GM15510 (cell line): ENCODE measurements around the gene KRAS.

Experiments
- POLR2A ChIP-seq: IDR thresholded peaks from 3 replicates; pipeline ENCODE4 v1.6.1; 2011; ENCODE audit warnings: borderline replicate concordance; ENCODE audit not compliant: insufficient read length; ENCODE audit errors: extremely low read depth

The KRAS gene

DNA sequence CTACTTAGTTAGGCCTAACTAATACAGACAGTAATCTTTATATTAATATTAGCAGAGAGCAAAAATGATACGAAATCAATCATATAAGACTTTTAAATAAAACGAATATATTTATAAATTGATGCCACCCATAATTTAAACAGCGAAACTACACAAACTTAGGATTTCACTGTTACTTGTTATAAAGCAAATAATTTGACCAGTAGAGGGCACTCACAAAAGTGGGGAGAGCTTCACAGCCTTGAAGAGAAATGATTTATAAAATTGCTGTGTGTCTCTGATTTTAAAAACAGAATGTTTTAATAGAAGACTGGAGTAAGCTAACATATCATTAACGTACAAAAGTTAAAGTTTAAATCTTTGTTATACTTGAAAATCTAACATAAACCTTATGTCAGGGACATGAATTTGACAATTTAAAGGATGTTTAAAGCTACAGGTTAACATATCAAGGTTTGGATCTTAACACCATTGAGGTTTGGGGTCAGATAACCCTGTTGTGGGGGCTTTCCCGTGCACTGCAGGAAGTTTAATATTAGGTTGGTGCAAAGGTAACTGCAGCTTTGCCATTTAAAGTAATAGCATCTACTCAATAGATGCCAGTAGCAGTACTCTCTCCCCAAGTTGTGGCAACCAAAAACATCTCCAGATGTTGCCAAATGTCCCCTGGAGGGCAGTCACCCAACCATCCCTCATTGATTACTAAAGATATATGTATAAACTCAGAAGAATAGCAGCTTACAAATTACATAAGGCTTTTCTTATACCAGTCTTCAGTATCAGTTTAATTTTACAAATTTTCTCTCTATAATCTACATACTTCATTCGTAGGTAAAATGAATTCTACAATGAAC, 9.3 kb downstream of the KRAS start:
- no peak for TF ChIP-seq POLR2A

DNA sequence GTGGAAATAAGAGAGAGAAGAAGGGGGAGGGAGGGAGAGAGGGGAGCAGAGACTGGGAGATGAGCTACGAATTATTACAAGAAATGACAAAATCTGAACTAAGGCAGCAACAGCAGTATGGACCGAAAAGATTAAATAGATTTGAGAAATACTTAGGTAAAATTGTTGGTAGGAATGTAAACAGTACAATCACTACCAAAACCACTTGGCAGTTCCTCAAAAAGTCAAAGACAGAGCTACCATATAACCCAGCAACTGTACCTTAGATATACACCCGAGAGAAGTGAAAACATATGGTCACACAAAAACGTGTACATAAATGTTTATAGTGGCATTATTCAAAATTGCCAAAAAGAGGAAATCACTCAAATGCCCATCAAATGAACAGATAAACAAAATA, 14.1 kb downstream of the KRAS start:
- no peak for TF ChIP-seq POLR2A

DNA sequence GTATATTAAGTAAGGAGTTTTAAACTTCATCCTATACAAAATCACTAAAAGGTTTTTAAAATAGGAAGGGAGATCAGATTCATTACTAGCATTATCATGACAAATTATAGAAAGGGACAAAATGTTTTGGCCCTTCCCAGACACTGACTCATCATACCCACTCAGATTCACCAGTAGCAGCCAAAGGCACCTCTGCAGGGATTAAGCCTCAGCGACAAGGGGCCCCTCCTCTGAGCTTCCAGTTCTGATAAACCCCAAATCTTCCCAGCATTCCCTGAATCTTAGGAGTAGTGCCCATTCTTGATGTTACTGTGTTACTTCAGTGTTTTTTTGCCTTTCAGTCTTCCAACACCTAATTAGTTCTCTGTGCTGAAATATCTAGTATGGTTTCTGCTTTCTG, 14.5 kb downstream of the KRAS start:
- no peak for TF ChIP-seq POLR2A

DNA sequence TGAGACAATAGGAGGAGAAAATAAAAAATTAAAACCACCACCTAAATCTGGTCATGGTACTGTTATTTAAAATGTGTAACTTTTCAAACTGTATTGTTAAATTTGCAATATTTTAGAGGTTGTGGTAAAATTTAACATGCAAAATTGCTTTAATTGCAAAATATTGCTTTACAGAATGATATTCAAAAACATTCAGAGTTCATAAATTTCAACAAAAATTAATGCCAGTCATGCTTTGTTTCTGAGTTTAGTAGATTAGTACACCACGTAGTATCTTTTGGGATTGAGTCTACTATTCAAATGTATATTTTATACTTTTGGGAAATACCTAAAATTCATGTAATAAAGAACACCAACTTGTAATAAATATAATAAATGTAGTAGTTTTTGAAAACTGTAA, 37.4 kb downstream of the KRAS start:
- no peak for TF ChIP-seq POLR2A

DNA sequence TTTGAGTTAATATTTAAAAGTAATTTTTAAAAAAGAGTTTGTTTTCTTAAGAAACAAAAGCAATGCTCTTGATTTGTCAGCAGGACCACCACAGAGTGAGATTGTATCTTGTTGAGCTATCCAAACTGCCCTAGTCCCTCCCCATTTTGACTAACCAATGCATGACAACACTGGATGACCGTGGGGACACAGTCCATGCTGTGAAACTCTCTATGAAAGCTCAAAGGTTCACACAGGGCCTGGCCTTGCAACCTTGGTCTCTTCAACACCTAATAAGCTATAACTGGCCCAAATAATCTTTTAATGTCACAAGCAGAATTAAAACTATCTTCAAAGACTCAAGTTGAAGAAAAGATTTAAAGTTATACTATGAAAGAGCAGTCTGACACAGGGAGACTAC, 42.2 kb downstream of the KRAS start:
- TF ChIP-seq POLR2A = no peak

DNA sequence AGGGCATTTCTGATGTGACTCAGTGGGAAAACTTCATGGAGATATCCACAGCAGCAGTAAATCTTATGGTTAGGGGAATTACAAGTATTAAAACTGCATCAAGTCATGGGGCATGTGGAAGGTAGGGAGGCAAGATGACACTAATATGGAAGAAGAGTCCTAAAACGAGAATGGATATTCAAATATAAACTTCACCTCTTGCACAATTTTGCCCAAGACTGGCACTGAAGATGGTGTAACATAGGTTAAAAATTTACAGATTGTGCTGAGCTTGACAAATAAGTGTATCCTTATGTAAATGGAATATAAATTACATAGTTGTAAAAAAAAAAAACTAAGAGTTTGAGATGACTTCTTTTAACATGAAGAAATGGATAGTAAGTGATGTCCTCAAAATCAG, 42.9 kb downstream of the KRAS start:
- no peak for TF ChIP-seq POLR2A

DNA sequence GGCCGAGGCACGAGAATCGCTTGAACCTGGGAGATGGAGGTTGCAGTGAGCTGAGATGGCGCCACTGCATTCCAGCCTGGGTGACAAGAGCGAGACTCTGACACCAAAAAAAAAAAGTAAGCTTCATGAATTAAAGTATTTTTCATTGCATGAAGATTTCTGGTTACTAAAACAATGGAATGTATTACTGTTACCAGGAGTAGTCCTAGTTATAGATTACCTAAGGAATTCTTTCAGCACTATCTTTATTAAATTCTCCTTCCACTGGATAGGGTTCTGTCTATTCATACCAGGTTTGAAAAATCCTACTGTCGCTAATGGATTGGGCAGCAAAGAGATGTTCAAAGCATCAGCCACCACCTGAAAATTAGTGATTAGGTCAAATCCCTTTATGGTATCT, 43.3 kb downstream of the KRAS start:
- TF ChIP-seq POLR2A = no peak

DNA sequence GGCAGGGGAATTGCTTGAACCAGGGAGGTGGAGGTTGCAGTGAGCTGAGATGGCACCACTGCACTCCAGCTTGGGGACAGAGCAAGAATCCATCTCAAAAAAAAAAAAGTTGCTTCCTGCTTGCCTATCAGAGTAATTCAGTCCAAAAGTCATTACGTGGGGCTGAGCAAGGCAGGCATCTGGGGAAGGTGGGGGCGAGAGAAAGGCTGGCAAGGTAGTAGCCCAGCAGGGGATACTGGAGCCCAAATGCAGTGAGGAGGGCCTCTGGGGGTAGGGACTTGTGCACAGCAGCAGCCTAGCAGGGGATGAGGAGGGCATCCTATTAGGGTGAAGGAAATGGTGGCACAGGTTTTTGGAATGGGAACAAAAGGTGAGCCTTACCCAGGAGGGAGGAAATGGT, 48.6 kb downstream of the KRAS start:
- no peak for TF ChIP-seq POLR2A

DNA sequence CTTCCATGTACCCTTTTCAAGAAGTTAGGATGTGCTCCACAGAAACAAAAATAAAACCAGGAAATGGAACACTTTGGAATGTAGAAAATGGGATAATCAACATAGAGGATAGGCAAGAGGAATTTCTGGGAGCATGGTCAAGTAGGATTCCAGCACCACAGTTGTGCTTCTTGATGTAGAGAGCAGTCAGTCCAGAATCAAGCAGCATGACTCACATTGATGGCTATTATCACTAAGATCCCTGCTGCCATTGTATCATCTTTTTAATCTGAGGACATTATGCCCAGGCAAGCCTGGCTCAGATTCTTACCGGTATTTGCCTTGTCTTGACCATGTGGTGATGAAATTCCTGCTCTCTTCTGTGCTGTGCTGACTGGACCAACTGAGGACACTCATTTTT, 50.0 kb downstream of the KRAS start:
- TF ChIP-seq POLR2A = no peak

DNA sequence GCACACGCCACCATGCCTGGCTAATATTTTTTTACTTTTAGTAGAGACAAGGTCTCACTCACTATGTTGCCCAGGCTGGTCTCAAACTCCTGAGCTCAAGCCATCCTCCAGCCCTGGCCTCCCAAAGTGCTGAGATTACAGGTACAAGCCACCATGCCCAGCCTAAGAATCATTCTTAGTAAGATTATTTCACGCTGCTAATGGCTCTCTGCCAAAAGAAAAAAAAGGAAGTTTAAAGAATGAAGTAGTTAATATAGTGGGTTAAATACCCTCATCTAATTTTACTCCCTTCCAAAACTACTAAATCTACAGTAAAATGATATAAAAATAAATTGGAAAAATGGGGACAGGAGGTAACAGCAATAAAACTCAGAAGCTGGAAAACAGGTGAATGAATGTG, 53.1 kb downstream of the KRAS start:
- no peak for TF ChIP-seq POLR2A

DNA sequence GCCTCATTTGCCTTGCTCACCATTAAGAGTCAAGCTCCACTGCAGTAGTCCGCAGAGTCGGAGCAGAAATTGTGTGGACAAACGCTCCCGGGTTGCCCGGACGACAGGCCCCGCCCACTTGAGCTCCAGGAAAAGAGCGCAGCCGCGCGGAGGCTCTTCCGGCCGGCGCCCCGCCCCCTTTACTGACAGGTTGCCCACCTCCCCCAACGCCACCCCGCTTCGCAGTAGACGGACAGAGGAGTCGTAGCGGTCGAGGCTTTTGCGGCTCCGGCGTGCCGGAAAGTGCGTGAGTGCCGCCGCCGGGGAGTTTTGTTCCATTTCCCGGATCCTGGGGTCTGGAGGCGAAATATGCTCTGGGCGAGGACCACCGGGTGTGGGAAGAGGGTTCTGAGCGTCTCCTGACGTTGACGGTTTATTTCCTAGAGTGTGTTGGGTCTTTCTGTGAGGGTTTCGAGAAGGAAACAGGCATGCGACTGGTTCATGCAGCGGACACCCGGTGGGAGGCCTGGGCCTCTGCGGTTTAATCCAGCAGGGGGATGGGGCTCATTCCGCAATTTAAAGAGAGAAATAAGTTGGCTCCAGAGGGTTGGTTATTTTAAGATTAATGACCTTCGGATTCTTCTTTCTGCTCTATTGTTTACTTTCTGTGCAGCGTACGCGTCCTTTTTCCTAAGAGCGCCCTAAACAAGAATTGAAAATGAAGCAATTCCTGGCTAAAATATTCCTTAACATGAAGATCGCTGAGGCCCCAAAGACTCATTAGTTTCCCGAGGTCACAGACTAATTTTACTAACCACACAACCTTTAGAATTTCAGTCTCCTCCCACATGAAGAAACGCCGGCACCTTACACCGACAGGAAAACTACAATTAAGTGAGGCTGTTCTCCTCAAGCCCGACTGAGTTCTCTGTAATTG, 55.4 kb downstream of the KRAS start, which contains the start of the genes DNAI7 and ETFRF1:
Gene DNAI7, minus strand, starts transcription at position 105 of the 916 bp plus-strand sequence. Its CDS starts 82 bp downstream, at position 23.
Gene ETFRF1, plus strand, starts transcription at position 182 of the 916 bp plus-strand sequence. CDS start 8,720 bp downstream, outside the sequence.
- TF ChIP-seq POLR2A = peak; percentile 77

DNA sequence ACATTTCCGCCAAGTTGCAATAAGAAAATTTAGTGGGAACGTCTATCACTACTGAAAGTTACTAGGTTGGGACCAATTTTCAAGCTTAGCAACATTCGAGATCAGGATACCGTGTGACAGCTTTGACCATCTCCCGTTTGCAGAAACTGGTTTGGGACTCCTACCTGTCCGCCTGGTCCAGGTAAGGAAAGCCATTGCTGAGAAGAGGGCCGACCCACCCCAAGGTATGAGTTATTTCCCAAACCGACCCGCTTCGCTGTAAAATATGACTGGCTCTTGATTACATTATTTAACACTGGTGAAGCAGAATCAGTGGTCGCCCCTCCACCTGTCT, 56.0 kb downstream of the KRAS start:
- TF ChIP-seq POLR2A = no peak

DNA sequence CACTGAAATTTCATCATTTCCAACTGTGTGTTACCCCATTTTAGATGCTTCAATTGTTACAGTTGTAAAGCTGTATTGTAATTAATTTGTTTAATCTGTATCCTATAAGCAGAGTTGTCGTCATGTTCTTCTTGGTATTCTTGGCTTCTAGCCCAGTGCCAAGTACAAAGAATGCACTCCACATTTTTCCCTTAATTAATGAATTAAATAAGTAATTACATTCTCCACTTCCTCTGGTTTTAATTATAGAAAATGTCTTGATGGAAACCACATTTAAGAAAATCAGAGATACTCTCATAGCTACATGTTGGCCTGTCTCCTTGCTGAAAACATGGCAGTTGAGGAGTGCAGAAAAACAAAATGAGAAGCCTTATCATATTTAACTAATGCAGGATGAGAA, 56.5 kb downstream of the KRAS start:
- no peak for TF ChIP-seq POLR2A

DNA sequence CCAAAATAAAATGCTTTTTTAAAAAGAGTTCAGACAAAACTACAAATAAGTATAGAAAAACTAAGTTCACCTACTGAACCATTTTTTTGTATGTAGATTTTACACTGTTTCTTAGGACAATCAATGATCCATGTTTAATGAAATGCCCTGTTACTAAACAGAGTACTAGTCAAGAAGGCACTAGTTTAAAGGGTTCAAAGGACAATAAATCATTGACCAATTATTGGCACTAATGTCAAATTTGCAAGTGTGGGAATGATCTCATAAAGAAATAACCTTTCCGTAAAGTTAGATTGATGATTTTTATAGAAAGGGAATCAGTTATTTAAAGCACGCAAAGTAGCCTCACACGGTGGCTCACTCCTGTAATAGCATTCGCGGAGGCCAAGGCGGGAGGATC, 59.9 kb downstream of the KRAS start:
- no peak for TF ChIP-seq POLR2A

DNA sequence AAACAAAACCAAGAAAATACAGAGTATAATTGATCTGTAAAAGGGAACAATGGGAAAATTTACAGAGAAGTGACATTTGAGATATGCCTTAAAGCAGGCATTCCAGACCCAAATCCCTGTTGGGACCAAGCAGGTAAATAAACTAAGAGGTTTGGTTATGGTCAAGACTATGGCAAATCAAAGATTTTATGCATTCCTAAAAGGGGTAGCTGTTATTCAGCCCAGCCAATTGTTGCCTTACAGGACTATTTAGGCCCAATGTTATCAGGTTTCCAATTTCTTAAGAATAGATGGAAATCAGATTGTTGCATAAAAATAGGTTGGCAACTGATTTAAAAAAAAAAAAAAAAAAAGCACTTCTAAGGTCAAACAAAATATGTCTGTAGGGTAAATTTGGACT, 61.1 kb downstream of the KRAS start:
- no peak for TF ChIP-seq POLR2A

DNA sequence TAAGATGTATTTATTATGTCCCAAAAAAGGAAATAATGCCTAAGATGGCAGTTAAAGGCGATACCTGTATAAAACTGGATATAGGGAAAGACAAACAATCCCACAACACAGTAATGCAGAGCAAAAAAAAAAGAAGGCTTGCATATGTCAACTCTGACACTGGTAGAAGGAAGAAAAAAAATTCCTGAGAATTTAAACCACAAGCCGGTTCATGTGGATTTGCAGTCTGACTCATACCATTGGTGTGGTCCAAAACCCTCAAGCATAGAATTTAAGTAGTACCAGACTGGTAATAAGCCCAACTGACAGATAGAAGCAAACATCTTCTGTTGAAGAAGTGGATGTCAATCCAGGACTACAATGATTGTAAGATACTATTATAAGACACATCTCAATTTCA, 62.9 kb downstream of the KRAS start:
- no peak for TF ChIP-seq POLR2A

DNA sequence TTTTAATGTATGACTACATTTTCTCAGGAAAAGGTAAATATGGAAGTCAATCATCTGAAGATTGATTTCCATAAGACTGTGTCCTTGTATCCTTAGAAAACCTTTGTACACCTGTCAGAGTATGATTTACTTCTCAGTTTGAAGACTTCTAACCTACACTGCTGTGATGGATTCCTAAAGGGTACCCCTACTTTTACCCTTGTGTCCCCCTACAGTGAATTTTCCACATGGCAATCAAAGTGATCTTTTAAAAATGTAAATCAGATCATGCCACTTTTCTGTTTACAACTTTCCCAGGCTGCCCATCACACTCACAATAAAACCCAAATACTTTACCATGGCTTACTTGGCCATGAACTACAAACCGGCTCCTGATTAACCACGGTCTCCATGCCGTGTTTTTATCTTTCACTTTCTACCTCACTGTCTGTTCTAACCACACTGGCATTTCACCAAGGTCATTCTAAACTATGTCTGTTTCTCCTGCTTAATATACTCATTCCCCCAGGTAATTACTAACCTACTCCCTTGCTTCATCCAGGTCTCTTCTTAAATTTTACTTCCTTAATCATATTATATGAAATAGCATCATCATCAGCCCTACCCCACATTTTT, 63.8 kb downstream of the KRAS start:
- TF ChIP-seq POLR2A = no peak
